Measurements from ENCODE around the gene CKLF. TPM values are rescaled to one million over a fixed set of nuclear protein-coding genes. Genes with fewer than 3 reads are reported as not detected.
A peak's percentile ranks its signal among the peaks of the same experiment; 100 is the strongest.

CKLF gene
- total RNA-seq, 1 experiment from 2014 or later, result 21.0 TPM

DNA sequence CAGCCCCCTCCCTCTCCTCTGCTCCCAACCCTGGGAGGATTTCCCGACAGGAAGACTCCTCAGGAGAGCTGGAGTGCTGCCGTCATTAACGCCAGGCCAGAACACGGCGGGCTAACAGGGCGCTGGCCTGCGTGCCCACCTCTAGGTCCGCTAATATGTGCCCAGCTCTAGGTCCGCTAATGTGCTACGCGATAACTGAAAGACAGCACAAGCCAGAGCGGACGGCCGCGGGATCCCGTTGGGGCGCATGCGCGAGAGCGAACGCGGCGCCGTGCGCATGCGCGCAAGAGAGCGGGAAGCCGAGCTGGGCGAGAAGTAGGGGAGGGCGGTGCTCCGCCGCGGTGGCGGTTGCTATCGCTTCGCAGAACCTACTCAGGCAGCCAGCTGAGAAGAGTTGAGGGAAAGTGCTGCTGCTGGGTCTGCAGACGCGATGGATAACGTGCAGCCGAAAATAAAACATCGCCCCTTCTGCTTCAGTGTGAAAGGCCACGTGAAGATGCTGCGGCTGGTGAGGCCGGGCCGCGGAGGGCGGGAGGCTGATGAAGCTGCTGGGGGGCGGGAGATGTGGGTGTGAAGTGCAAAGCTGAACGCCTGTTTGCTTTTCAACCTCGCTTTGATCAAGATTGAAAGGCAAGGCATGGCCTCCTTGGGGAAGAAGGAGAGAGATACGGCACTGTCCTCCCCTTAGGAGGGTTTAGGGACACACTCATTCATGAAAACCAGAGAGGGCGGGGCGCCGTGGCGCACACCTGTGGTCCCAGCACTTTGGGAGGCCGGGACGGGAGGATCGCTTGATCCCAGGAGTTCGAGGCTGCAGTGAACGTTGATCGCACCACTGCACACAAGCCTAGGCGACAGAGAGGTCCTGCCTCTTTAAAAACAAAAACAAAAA is at the start of gene CKLF (continued):
- TF ChIP-seq, protein P1, sequence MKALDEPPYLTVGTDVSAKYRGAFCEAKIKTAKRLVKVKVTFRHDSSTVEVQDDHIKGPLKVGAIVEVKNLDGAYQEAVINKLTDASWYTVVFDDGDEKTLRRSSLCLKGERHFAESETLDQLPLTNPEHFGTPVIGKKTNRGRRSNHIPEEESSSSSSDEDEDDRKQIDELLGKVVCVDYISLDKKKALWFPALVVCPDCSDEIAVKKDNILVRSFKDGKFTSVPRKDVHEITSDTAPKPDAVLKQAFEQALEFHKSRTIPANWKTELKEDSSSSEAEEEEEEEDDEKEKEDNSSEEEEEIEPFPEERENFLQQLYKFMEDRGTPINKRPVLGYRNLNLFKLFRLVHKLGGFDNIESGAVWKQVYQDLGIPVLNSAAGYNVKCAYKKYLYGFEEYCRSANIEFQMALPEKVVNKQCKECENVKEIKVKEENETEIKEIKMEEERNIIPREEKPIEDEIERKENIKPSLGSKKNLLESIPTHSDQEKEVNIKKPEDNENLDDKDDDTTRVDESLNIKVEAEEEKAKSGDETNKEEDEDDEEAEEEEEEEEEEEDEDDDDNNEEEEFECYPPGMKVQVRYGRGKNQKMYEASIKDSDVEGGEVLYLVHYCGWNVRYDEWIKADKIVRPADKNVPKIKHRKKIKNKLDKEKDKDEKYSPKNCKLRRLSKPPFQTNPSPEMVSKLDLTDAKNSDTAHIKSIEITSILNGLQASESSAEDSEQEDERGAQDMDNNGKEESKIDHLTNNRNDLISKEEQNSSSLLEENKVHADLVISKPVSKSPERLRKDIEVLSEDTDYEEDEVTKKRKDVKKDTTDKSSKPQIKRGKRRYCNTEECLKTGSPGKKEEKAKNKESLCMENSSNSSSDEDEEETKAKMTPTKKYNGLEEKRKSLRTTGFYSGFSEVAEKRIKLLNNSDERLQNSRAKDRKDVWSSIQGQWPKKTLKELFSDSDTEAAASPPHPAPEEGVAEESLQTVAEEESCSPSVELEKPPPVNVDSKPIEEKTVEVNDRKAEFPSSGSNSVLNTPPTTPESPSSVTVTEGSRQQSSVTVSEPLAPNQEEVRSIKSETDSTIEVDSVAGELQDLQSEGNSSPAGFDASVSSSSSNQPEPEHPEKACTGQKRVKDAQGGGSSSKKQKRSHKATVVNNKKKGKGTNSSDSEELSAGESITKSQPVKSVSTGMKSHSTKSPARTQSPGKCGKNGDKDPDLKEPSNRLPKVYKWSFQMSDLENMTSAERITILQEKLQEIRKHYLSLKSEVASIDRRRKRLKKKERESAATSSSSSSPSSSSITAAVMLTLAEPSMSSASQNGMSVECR (CRISPR knock-in tag; IDR thresholded peaks at IDR 0.05; ENCODE audit: borderline replicate concordance), result peak; percentile 98
- TF ChIP-seq ZNF121 (CRISPR knock-in tag; IDR thresholded peaks at IDR 0.05) (no peak), GABPB1 (CRISPR knock-in tag; IDR thresholded peaks at IDR 0.05) (peak; percentile 82), ELF4 (CRISPR knock-in tag; IDR thresholded peaks at IDR 0.05; ENCODE audit: low read depth) (peak; percentile 77; the same call in 1 of the 2 replicates), NR3C1 (CRISPR knock-in tag; conservative IDR thresholded peaks at IDR 0.05; ENCODE audit: low read depth) (peak; percentile 87; the same call in 1 of the 2 replicates)
- TF ChIP-seq, protein P2, sequence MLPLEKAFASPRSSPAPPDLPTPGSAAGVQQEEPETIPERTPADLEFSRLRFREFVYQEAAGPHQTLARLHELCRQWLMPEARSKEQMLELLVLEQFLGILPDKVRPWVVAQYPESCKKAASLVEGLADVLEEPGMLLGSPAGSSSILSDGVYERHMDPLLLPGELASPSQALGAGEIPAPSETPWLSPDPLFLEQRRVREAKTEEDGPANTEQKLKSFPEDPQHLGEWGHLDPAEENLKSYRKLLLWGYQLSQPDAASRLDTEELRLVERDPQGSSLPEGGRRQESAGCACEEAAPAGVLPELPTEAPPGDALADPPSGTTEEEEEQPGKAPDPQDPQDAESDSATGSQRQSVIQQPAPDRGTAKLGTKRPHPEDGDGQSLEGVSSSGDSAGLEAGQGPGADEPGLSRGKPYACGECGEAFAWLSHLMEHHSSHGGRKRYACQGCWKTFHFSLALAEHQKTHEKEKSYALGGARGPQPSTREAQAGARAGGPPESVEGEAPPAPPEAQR (CRISPR knock-in tag; IDR thresholded peaks at IDR 0.05), result no peak
- TF ChIP-seq, protein P3, sequence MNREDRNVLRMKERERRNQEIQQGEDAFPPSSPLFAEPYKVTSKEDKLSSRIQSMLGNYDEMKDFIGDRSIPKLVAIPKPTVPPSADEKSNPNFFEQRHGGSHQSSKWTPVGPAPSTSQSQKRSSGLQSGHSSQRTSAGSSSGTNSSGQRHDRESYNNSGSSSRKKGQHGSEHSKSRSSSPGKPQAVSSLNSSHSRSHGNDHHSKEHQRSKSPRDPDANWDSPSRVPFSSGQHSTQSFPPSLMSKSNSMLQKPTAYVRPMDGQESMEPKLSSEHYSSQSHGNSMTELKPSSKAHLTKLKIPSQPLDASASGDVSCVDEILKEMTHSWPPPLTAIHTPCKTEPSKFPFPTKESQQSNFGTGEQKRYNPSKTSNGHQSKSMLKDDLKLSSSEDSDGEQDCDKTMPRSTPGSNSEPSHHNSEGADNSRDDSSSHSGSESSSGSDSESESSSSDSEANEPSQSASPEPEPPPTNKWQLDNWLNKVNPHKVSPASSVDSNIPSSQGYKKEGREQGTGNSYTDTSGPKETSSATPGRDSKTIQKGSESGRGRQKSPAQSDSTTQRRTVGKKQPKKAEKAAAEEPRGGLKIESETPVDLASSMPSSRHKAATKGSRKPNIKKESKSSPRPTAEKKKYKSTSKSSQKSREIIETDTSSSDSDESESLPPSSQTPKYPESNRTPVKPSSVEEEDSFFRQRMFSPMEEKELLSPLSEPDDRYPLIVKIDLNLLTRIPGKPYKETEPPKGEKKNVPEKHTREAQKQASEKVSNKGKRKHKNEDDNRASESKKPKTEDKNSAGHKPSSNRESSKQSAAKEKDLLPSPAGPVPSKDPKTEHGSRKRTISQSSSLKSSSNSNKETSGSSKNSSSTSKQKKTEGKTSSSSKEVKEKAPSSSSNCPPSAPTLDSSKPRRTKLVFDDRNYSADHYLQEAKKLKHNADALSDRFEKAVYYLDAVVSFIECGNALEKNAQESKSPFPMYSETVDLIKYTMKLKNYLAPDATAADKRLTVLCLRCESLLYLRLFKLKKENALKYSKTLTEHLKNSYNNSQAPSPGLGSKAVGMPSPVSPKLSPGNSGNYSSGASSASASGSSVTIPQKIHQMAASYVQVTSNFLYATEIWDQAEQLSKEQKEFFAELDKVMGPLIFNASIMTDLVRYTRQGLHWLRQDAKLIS (CRISPR knock-in tag; IDR thresholded peaks at IDR 0.05; ENCODE audit: borderline replicate concordance), result peak; percentile 97
- TF ChIP-seq, protein P4, sequence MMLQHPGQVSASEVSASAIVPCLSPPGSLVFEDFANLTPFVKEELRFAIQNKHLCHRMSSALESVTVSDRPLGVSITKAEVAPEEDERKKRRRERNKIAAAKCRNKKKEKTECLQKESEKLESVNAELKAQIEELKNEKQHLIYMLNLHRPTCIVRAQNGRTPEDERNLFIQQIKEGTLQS (CRISPR knock-in tag; conservative IDR thresholded peaks at IDR 0.05), result peak; percentile 82; the same call in 1 of the 2 replicates
- TF ChIP-seq, protein P5, sequence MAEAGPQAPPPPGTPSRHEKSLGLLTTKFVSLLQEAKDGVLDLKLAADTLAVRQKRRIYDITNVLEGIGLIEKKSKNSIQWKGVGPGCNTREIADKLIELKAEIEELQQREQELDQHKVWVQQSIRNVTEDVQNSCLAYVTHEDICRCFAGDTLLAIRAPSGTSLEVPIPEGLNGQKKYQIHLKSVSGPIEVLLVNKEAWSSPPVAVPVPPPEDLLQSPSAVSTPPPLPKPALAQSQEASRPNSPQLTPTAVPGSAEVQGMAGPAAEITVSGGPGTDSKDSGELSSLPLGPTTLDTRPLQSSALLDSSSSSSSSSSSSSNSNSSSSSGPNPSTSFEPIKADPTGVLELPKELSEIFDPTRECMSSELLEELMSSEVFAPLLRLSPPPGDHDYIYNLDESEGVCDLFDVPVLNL (CRISPR knock-in tag; IDR thresholded peaks at IDR 0.05; ENCODE audit: borderline replicate concordance, low read depth), result peak; percentile 91
- TF ChIP-seq, protein P6, sequence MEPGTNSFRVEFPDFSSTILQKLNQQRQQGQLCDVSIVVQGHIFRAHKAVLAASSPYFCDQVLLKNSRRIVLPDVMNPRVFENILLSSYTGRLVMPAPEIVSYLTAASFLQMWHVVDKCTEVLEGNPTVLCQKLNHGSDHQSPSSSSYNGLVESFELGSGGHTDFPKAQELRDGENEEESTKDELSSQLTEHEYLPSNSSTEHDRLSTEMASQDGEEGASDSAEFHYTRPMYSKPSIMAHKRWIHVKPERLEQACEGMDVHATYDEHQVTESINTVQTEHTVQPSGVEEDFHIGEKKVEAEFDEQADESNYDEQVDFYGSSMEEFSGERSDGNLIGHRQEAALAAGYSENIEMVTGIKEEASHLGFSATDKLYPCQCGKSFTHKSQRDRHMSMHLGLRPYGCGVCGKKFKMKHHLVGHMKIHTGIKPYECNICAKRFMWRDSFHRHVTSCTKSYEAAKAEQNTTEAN (CRISPR knock-in tag; IDR thresholded peaks at IDR 0.05), result peak; percentile 98
- TF ChIP-seq, protein P7, sequence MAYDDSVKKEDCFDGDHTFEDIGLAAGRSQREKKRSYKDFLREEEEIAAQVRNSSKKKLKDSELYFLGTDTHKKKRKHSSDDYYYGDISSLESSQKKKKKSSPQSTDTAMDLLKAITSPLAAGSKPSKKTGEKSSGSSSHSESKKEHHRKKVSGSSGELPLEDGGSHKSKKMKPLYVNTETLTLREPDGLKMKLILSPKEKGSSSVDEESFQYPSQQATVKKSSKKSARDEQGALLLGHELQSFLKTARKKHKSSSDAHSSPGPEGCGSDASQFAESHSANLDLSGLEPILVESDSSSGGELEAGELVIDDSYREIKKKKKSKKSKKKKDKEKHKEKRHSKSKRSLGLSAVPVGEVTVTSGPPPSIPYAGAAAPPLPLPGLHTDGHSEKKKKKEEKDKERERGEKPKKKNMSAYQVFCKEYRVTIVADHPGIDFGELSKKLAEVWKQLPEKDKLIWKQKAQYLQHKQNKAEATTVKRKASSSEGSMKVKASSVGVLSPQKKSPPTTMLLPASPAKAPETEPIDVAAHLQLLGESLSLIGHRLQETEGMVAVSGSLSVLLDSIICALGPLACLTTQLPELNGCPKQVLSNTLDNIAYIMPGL (CRISPR knock-in tag; IDR thresholded peaks at IDR 0.05), result peak; percentile 84
- TF ChIP-seq, protein P8, sequence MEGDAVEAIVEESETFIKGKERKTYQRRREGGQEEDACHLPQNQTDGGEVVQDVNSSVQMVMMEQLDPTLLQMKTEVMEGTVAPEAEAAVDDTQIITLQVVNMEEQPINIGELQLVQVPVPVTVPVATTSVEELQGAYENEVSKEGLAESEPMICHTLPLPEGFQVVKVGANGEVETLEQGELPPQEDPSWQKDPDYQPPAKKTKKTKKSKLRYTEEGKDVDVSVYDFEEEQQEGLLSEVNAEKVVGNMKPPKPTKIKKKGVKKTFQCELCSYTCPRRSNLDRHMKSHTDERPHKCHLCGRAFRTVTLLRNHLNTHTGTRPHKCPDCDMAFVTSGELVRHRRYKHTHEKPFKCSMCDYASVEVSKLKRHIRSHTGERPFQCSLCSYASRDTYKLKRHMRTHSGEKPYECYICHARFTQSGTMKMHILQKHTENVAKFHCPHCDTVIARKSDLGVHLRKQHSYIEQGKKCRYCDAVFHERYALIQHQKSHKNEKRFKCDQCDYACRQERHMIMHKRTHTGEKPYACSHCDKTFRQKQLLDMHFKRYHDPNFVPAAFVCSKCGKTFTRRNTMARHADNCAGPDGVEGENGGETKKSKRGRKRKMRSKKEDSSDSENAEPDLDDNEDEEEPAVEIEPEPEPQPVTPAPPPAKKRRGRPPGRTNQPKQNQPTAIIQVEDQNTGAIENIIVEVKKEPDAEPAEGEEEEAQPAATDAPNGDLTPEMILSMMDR (IDR thresholded peaks at IDR 0.05), result no peak
- TF ChIP-seq, protein P9, sequence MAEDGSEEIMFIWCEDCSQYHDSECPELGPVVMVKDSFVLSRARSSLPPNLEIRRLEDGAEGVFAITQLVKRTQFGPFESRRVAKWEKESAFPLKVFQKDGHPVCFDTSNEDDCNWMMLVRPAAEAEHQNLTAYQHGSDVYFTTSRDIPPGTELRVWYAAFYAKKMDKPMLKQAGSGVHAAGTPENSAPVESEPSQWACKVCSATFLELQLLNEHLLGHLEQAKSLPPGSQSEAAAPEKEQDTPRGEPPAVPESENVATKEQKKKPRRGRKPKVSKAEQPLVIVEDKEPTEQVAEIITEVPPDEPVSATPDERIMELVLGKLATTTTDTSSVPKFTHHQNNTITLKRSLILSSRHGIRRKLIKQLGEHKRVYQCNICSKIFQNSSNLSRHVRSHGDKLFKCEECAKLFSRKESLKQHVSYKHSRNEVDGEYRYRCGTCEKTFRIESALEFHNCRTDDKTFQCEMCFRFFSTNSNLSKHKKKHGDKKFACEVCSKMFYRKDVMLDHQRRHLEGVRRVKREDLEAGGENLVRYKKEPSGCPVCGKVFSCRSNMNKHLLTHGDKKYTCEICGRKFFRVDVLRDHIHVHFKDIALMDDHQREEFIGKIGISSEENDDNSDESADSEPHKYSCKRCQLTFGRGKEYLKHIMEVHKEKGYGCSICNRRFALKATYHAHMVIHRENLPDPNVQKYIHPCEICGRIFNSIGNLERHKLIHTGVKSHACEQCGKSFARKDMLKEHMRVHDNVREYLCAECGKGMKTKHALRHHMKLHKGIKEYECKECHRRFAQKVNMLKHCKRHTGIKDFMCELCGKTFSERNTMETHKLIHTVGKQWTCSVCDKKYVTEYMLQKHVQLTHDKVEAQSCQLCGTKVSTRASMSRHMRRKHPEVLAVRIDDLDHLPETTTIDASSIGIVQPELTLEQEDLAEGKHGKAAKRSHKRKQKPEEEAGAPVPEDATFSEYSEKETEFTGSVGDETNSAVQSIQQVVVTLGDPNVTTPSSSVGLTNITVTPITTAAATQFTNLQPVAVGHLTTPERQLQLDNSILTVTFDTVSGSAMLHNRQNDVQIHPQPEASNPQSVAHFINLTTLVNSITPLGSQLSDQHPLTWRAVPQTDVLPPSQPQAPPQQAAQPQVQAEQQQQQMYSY (CRISPR knock-in tag; IDR thresholded peaks at IDR 0.05), result no peak
- TF ChIP-seq, protein P10, sequence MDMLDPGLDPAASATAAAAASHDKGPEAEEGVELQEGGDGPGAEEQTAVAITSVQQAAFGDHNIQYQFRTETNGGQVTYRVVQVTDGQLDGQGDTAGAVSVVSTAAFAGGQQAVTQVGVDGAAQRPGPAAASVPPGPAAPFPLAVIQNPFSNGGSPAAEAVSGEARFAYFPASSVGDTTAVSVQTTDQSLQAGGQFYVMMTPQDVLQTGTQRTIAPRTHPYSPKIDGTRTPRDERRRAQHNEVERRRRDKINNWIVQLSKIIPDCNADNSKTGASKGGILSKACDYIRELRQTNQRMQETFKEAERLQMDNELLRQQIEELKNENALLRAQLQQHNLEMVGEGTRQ (CRISPR knock-in tag; IDR thresholded peaks at IDR 0.05), result peak; percentile 51; the same call in 1 of the 2 replicates

All from WTC11 (cell line).